VCaP (cell line): Measurements from ENCODE around the gene RYK.

Source experiments
- H3K27ac ChIP-seq: fragments of 450-650 bp; 2 replicates; pipeline ENCODE4 v1.5.1; 2017
- CTCF ChIP-seq: fragments of 450-650 bp; conservative IDR thresholded peaks from 2 replicates; pipeline ENCODE4 v1.5.1; 2017; ENCODE audit warnings: mild to moderate bottlenecking, moderate library complexity

Gene RYK

GRCh38 chr3:134146666-134147065 is 104.0 kb downstream of the RYK start:
- no peak for TF ChIP-seq CTCF
- no peak overlapping the region for H3K27ac ChIP-seq

GRCh38 chr3:134145183-134145582 is 105.5 kb downstream of the RYK start:
- no peak for TF ChIP-seq CTCF
- H3K27ac ChIP-seq: no peak overlapping the region

- no peak for TF ChIP-seq CTCF
Observed at GRCh38 chr3:134144694-134145093, 106.0 kb downstream of the RYK start.

GRCh38 chr3:134143828-134144401 is 106.7 kb downstream of the RYK start:
- no peak for TF ChIP-seq CTCF
- H3K27ac ChIP-seq: no peak overlapping the region

More at GRCh38 chr3:134144694-134145093, 106.0 kb downstream of the RYK start:
- no peak overlapping the region for H3K27ac ChIP-seq

- no peak overlapping the region for H3K27ac ChIP-seq
- TF ChIP-seq CTCF: no peak
Observed at GRCh38 chr3:134136604-134137003, 114.1 kb downstream of the RYK start.

GRCh38 chr3:134134698-134135415 is 115.8 kb downstream of the RYK start:
- TF ChIP-seq CTCF: no peak
- no peak overlapping the region for H3K27ac ChIP-seq

- TF ChIP-seq CTCF: no peak
- H3K27ac ChIP-seq: no peak overlapping the region
Observed at GRCh38 chr3:134134240-134134639, 116.4 kb downstream of the RYK start.
